Umbilical cord (tissue), 2 donors: ENCODE measurements around the gene TMEM120B. TPM values are rescaled to one million over a fixed set of nuclear protein-coding genes. Genes with fewer than 3 reads are reported as not detected.
A peak's percentile ranks its signal among the peaks of the same experiment; 100 is the strongest.

ENCODE experiments used
- DNase-seq: peaks from one replicate; pipeline ENCODE4 v3.0.0-alpha.2; 2015; ENCODE audit warnings: low spot score
- total RNA-seq: library from RNA; depleted of rRNA; stranded (reverse); fragments of >200 nt; gene quantifications from one replicate; pipeline ENCODE4 v1.2.3, GENCODE V29; 2014; ENCODE audit warnings: low replicate concordance; ENCODE audit not compliant: insufficient read depth

The TMEM120B gene
- total RNA-seq, 1 donor from 2014 or later = 3.1 TPM

- peak; percentile 60 for DNase-seq
Observed at GRCh38 chr12:121792607-121793439, 80.3 kb downstream of the TMEM120B start.

GRCh38 chr12:121793440-121793837 lies 80.9 kb downstream of the TMEM120B start, which contains the start of gene RHOF:
TSS of gene RHOF (minus strand) at chr12:121793688. CDS start at chr12:121793633, 55 bp downstream.
- DNase-seq = no peak

GRCh38 chr12:121793838-121794533 lies 81.4 kb downstream of the TMEM120B start:
- DNase-seq = peak; percentile 96

GRCh38 chr12:121794534-121795033 lies 82.0 kb downstream of the TMEM120B start:
- no peak for DNase-seq

GRCh38 chr12:121795034-121795968 lies 82.7 kb downstream of the TMEM120B start:
- DNase-seq = peak; percentile 94

GRCh38 chr12:121796855-121797751 lies 84.6 kb downstream of the TMEM120B start:
- DNase-seq = peak; percentile 86

GRCh38 chr12:121797937-121798786 lies 85.6 kb downstream of the TMEM120B start:
- no peak for DNase-seq

- no peak for DNase-seq
Observed at GRCh38 chr12:121798787-121799155, 86.2 kb downstream of the TMEM120B start.

- DNase-seq = peak; percentile 87
Observed at GRCh38 chr12:121799156-121799841, 86.7 kb downstream of the TMEM120B start.

GRCh38 chr12:121799842-121800693 lies 87.5 kb downstream of the TMEM120B start:
- DNase-seq = peak; percentile 93

GRCh38 chr12:121800694-121801594 lies 88.4 kb downstream of the TMEM120B start:
- DNase-seq = peak; percentile 85

- DNase-seq = peak; percentile 67
Observed at GRCh38 chr12:121801595-121802484, 89.3 kb downstream of the TMEM120B start.

- DNase-seq = no peak
Observed at GRCh38 chr12:121802485-121802842, 89.9 kb downstream of the TMEM120B start.

GRCh38 chr12:121802843-121803698 lies 90.5 kb downstream of the TMEM120B start:
- DNase-seq = peak; percentile 97
